Motor neuron (in vitro differentiated cells): ENCODE data around the gene NCOA4. TPM values are rescaled to one million over a fixed set of nuclear protein-coding genes. Genes with fewer than 3 reads are reported as not detected.
A peak's percentile ranks its signal among the peaks of the same experiment; 100 is the strongest.

ENCODE experiments used
- ATAC-seq, 8 experiments: fragments of 200-7000 bp; cut with Tn5 transposase; replicated peaks in 6 of 8; 2 replicates each; pipeline ENCODE4 v1.8.0; 2021; ENCODE audit warnings: mild to moderate bottlenecking in 8 of 8, moderate library complexity in 8 of 8
- H3K27ac ChIP-seq, 2 donors: fragments of 250-450 bp; sonication (Bioruptor Pico); 2 replicates each; pipeline ENCODE4 v1.9.0; 2021; ENCODE audit warnings: antibody characterized with exemption in 2 of 2, mild to moderate bottlenecking in 2 of 2, moderate library complexity in 1 of 2
- H3K4me1 ChIP-seq, 2 donors: fragments of 250-450 bp; sonication (Bioruptor Pico); replicated peaks in 1 of 2; 2 replicates each; pipeline ENCODE4 v1.6.1; 2021; ENCODE audit warnings: antibody characterized with exemption in 2 of 2, mild to moderate bottlenecking in 2 of 2, moderate library complexity in 1 of 2
- H3K4me3 ChIP-seq, 5 donors: fragments of 250-450 bp; sonication (Bioruptor Pico); 2 replicates each; pipeline ENCODE4 v1.9.0; 2021; ENCODE audit warnings: antibody characterized with exemption in 5 of 5, mild to moderate bottlenecking in 5 of 5, moderate library complexity in 4 of 5
- WGBS, 10 experiments: fragments of 450-650 bp; shearing (Covaris generic); methylation state at CpG; one replicate each; pipeline ENCODE4 v1.0.0; 2022; 5-methylcytosine and 5-hydroxymethylcytosine counted together
- in situ Hi-C, 9 experiments: fragments of 400-800 bp; cut with MboI; loops; one replicate each; pipeline ENCODE4 v1.15.0; 2021; ENCODE audit warnings: low sequenced_read_pairs in 9 of 9, low pct_unique_long_range_greater_than_20kb in 2 of 9; ENCODE audit not compliant: unreplicated experiment in 9 of 9
- total RNA-seq, 8 experiments: library from RNA; unstranded; fragments of 300-600 nt; gene quantifications; 2 replicates each; pipeline versions ENCODE4 v1.2.3 to v1.2.4, GENCODE V29; 2022

NCOA4 gene
- total RNA-seq, 8 experiments from 2014 or later, result 88.3 to 178 (median 109) TPM

DNA sequence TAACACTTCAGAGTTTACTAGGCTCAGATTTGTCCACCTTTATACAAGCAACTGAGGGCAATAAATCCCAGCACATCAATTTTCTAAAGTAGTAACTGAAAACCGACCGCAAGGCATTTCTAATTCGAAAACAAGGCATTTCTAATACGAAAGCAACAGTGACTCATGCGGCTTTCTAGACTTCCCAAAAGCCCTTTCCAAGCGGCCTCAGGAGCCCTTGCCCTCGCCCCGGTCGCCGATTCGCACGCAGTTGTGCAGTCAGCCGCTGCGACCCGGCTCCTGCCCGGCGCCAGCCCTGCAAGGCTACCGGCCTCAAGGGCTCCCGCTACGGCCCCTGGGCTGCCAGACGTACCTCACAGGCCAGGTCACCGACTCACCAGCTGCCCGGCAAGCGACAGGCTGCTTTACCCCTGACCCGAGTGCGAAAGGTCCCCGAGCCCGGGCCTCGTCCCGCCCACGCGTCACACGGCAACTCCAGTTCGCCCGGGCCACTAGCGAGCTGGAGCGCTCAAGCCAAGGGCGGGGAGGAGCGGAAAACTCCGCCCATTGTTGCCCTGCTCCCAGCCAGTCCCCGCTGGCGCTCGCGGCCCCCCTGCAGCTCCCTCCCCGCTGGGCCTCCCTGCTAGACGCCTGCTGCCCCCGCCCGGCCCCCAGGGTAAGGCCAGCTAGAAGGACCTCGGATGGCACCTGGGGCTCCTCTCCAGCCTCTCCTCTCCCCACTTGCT lies 7.3 kb downstream of the NCOA4 start:
- in situ Hi-C loops, result no loop called here
- ATAC-seq, result peak; percentile 94 to 99 (median 99)
- peaks cover 10 to 21% of the 10 kb centered on the region in 2 donors for H3K4me1 ChIP-seq
- H3K27ac ChIP-seq, result peak overlapping the region in 1 of 2 donors; percentile 34
- peak overlapping the region; percentile 37 to 55 (median 48) for H3K4me3 ChIP-seq
- WGBS, 10 experiments, result 0 to 5% (median 1%) methylated on average over 2 to 14 of the region's 49 CpGs; no CpG with 5 or more reads in 3 of the 10 experiments

DNA sequence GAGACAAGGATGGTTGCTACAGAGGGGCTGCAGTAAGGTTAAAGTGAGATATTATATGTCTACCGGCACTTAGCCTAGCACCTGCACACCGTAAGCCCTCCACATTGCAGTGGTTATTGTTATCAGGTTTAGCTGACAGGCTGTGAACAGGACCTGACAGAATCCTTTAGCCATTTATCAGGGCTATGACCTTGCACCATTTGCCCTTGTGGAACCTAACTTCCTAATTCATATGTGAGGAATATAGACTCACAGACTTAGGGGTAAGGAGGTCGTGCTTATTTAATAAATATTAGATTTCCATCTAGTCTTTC lies 10.1 kb downstream of the NCOA4 start:
- in situ Hi-C loops, result no loop called here
- Histone ChIP-seq H3K4me3 (no peak overlapping the region), H3K4me1 (peaks cover 10 to 19% of the 10 kb centered on the region in 2 donors), H3K27ac (no peak overlapping the region)
- ATAC-seq, result no peak
- WGBS, 10 experiments, result 78 to 100% (median 94%) methylated on average over 1 to 3 of the region's 3 CpGs; no CpG with 5 or more reads in 4 of the 10 experiments

DNA sequence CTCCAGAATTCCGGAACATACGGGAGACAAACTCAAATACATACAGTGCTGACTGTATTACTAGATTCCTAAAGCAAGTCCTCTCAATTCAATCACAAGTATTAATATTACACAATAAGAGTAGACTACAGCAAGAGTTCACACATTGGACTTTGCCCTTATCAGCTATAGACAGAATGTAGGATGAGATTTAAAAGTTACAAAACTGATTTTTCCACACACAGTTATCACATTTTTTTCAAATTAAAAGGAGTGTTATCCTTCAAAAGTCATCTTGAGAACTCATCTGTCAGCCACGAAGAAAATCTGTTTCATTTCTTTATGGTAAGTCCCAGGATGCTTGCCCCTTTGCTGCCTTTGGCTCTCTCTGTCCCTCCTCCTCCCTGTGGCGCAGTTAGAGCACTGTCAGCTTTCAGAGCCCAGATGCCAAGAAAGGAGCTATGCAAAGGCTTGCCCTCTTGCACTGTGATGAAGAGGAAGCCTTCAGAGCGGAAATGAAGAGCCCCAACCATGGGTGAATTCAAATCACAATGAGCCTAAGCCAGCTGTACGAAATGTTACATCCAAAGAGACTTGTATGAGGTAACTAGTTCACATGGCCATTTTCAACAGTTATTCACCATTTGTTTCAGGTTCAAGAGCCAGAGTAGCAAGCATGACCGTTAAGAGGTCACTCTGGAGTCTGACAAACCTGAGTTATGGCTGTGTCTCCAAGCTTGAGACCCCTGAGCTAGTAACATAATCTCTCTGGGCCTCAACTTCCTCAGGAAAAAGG lies 10.7 kb downstream of the NCOA4 start:
- no peak for ATAC-seq
- Histone ChIP-seq H3K27ac (no peak overlapping the region), H3K4me3 (no peak overlapping the region), H3K4me1 (peaks cover 10 to 19% of the 10 kb centered on the region in 2 donors)
- WGBS, 10 experiments, result 40 to 100% (median 85%) methylated on average over 2 to 7 of the region's 7 CpGs
- in situ Hi-C loops, result no loop called here

DNA sequence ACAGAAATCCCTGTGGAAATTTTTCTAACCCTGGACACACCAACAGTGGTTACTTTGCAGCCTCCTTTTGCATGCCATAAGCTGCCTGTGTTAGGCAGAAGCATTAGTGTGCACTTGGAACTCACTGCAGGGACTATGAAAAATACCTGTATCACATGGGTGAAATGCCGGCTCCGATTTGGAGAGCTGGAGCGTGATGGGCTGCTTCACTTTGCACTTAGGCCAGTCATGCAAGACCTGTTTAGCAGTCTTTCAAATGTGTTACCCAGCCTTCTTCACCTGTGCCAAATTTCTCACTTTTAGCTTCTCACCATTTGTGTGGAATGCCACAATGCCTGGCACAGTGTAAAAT lies 11.3 kb downstream of the NCOA4 start:
- no peak for ATAC-seq
- H3K4me1 ChIP-seq, result peaks cover 10 to 19% of the 10 kb centered on the region in 2 donors
- H3K27ac ChIP-seq, result no peak overlapping the region
- in situ Hi-C loops, result no loop called here
- 88 to 100% (median 100%) methylated on average over 1 to 3 of the region's 3 CpGs; no CpG with 5 or more reads in 3 of the 10 experiments for WGBS, 10 experiments
- no peak overlapping the region for H3K4me3 ChIP-seq

DNA sequence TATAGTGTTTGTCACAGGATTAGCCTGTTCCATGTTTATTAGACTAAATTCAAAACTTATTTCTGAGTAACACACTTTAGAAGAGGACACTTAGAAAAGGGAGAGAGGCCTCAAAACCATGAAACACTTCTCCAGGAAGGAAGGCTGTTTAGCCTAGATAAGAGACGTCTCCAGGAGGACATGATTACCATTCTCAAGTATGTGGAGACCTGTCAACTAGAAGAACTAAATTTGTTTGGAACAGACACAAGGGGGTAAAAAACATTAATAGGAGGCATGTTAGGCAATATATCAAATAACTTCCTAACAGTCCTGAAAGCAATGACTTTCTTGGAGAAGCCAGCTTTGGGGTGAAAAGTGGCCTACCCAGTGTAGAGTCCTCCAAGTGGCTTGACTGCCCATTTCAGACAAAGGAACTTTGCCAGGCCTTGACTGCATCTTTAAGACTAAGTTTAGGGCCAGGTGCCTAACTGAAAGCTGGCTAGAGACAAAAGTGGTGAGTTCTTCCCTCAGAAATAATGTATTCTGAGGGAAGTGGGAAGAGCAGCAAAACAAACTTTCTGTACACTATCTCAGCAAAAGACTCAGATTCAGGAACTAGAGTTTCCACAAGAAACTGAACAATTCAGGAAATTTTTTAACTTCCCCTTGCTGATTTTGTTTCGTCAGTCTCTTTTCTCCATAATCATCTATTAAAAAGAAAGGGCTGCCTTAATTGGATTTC lies 11.8 kb downstream of the NCOA4 start:
- peaks cover 10 to 17% of the 10 kb centered on the region in 2 donors for H3K4me1 ChIP-seq
- WGBS, 10 experiments, result 31 to 100% (median 71%) methylated on average over 1 to 2 of the region's 2 CpGs; no CpG with 5 or more reads in 3 of the 10 experiments
- H3K27ac ChIP-seq, result no peak overlapping the region
- no peak overlapping the region for H3K4me3 ChIP-seq
- in situ Hi-C loops, result no loop called here
- no peak for ATAC-seq

DNA sequence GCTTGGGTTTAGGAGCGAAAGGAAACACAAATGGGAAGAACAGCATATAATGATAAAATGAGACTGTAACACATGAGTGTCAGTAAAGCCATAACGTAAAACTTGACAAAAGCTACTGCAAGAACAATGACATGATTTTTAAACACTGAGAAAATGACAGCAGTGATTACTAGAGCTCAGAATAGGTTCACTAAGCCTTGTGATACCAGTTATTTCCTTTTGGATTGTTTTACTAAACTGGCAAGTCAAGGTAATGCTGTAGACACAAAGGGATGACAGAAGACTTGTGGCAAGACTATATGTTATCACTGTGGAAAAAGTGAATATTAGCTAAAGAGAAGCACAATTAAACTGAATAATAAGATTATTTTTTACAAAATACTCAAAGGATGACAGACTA lies 12.7 kb downstream of the NCOA4 start:
- in situ Hi-C loops, result no loop called here
- Histone ChIP-seq H3K4me3 (no peak overlapping the region), H3K4me1 (peaks cover 10 to 14% of the 10 kb centered on the region in 2 donors), H3K27ac (no peak overlapping the region)
- WGBS, 10 experiments, result 76 to 100% (median 90%) methylated on average over 1 to 2 of the region's 2 CpGs; no CpG with 5 or more reads in 1 of the 10 experiments
- no peak for ATAC-seq

DNA sequence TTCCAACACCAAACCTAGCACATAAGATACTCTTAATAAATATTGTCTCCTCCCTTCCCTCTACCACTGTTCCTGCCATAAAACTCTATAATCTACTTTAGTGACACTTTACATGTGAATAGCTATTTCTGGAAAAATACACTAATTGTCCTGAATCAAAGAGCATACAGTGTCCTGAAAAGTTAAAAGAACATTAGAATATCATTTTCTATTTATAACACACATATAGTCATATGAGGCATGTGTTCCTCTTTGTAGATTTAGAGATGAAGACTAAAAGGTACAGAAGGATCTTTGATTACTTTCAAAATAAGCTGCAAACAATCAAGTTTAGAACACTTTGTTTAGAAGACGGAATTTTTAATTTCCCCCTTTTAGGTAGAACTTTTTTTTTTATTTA lies 13.6 kb downstream of the NCOA4 start:
- H3K4me3 ChIP-seq, result no peak overlapping the region
- 75 to 100% (median 100%) methylated on average over 1 of the region's 1 CpG; no CpG with 5 or more reads in 3 of the 10 experiments for WGBS, 10 experiments
- no peak for ATAC-seq
- no peak overlapping the region for H3K27ac ChIP-seq
- in situ Hi-C loops, result no loop called here
- peaks cover 6 to 7% of the 10 kb centered on the region in 2 donors for H3K4me1 ChIP-seq

DNA sequence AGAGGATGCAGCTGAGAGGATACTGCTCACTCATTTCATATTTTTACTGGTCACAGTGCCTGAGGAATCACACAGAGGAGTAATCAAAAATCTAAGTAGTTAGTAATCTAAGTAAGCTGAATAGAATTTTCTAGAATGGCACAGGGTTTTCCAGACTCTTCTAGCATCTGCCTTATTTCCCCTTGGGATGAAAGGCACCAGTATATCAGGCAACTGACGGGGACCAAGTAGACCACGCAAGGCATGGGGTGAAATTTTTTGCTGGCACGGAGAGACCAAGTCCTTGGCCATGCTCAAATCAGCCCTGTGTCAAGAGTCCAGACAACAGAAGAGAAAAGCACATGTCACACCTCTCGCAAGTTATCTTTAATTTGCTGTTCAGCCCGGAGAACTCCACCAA lies 14.2 kb downstream of the NCOA4 start:
- no peak overlapping the region for H3K27ac ChIP-seq
- WGBS, 10 experiments, result 89 to 100% (median 100%) methylated on average over 1 to 5 of the region's 5 CpGs; no CpG with 5 or more reads in 3 of the 10 experiments
- H3K4me3 ChIP-seq, result no peak overlapping the region
- ATAC-seq, result no peak
- in situ Hi-C loops, result no loop called here
- H3K4me1 ChIP-seq, result peaks cover 6 to 7% of the 10 kb centered on the region in 2 donors

DNA sequence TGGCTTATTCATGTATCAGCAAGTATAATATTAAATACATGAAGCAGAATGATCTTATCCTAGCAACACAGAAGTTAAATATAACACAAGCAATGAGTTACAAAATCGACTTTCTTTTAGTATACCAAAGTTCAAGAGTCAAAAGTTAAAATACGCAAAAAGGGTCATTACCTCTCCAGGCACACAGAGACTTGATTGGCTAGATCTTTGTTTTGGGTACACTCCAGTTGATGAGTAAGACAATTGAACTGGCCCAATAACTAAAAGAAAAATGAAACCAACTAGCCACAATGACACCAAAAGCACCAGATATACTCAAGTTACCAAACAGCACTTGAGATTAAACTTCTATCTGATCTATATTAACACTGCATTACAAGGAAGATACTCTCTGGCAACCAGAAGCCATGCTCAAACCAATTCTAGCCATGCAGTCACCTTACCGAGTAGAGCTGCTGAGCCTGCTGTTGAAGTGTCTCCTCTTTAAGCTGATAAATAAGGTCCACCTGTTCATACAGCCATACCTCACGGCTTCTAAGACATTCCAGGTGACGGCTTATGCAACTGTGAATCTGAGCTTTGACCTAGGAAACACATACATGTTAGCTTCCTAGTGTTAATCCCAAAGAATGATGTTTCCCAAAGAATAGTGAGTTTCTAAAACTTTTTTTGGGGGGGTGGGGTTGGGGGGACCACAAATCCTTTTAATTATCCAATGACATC lies 15.6 kb downstream of the NCOA4 start:
- in situ Hi-C loops, result no loop called here
- no peak for ATAC-seq

DNA sequence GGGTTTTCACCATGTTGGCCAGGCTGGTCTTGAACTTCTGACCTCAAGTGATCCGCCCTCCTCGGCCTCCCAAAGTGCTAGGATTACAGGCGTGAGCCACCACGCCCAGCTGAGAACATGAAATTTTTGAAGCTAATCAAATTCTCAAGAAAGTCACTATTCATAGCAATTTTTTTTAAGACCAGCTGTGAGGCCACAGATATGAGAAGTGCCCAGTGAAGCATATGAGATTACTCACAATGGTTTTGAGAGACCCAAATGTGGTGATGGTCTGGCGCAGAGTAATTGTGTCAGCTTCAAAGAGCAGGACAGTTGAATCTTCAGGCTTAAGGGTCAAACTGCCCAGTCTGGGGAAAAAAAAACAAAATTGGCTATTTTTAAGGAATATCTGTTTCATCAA lies 16.2 kb downstream of the NCOA4 start:
- WGBS, 10 experiments, result 67 to 100% (median 95%) methylated on average over 2 to 5 of the region's 5 CpGs; no CpG with 5 or more reads in 4 of the 10 experiments
- Histone ChIP-seq H3K4me3 (no peak overlapping the region), H3K4me1 (no peaks in the 10 kb centered on the region), H3K27ac (no peak overlapping the region)
- in situ Hi-C loops, result no loop called here
- ATAC-seq, result no peak

More for the DNA sequence above, 15.6 kb downstream of the NCOA4 start:
- WGBS, 10 experiments, result 80 to 100% (median 98%) methylated on average over 1 to 4 of the region's 5 CpGs
- Histone ChIP-seq H3K4me3 (no peak overlapping the region), H3K27ac (no peak overlapping the region), H3K4me1 (peaks cover 1 to 2% of the 10 kb centered on the region in 2 donors)

DNA sequence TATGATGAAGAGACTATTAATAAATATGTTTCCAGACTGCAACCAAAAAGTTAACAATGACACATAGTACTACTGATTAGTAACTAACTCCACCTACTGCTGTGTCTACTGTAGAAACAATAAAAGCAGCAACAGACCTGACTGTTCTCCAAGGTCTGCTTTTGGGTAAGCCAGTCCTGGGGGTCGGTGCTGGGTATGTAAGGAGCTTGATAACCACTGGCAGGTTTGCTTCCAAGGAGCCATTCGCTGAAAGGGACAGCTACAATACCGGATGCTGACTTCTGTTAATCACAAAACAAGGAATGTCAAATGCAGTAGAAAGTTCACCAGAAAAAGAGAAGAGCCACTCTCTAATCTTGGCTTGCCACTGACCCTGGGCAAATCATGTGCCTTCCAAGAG lies 17.7 kb downstream of the NCOA4 start:
- WGBS, 10 experiments, result 80 to 100% (median 93%) methylated on average over 2 to 3 of the region's 3 CpGs; no CpG with 5 or more reads in 3 of the 10 experiments
- Histone ChIP-seq H3K27ac (no peak overlapping the region), H3K4me3 (no peak overlapping the region), H3K4me1 (no peaks in the 10 kb centered on the region)
- in situ Hi-C loops, result no loop called here
- no peak for ATAC-seq

DNA sequence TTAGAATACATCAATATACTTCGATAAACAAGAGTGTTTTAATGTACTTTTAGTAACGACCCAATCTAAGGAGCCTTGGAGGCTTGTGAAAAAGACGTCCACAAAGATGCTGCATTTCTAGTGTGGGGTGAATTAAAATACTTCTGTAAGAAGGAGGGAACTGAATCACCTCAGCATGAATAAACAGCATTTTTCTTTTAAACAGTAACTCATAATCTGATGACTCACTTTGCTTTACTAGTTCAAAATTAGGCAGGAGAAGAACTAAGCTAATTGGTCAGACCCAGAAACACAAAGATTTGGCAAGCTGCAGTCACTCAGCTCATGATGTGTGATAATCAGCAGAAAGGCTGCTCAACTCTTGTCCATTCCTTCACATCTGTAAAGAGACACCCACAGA lies 24.2 kb downstream of the NCOA4 start:
- peak in 2 of 8 experiments; percentile 39 to 40 for ATAC-seq

More for the DNA sequence above, 24.2 kb downstream of the NCOA4 start:
- Histone ChIP-seq H3K27ac (no peak overlapping the region), H3K4me1 (no peaks in the 10 kb centered on the region), H3K4me3 (no peak overlapping the region)
- WGBS, 10 experiments, result 6 to 100% (median 71%) methylated on average over 1 to 3 of the region's 3 CpGs
- in situ Hi-C loops, result no loop called here
